Measurements from ENCODE around the gene NAA35. TPM values are rescaled to one million over a fixed set of nuclear protein-coding genes. Genes with fewer than 3 reads are reported as not detected.

NAA35 gene
- total RNA-seq, 2 donors from 2014 or later: 16.7 to 26.2 TPM

GRCh38 chr9:86064220-86064619 lies 123.3 kb downstream of the NAA35 start:
- Histone ChIP-seq H3K4me3 (no peak overlapping the region), H3K36me3 (no peaks in the 10 kb centered on the region), H3K4me1 (replicated peaks) (no peaks in the 10 kb centered on the region), H3K27ac (no peak overlapping the region), H3K27me3 (replicated peaks; ENCODE audit: insufficient read depth) (no peaks in the 10 kb centered on the region), H3K9me3 (no peaks in the 10 kb centered on the region)
- DNase-seq (ENCODE audit: low spot score): no peak
- WGBS: 76% methylated on average over 2 of the region's 2 CpGs
- intact Hi-C loops (cut with DNase I): no loop called here
- no peak for TF ChIP-seq POLR2A (IDR thresholded peaks at IDR 0.05)
- TF ChIP-seq, protein P1, sequence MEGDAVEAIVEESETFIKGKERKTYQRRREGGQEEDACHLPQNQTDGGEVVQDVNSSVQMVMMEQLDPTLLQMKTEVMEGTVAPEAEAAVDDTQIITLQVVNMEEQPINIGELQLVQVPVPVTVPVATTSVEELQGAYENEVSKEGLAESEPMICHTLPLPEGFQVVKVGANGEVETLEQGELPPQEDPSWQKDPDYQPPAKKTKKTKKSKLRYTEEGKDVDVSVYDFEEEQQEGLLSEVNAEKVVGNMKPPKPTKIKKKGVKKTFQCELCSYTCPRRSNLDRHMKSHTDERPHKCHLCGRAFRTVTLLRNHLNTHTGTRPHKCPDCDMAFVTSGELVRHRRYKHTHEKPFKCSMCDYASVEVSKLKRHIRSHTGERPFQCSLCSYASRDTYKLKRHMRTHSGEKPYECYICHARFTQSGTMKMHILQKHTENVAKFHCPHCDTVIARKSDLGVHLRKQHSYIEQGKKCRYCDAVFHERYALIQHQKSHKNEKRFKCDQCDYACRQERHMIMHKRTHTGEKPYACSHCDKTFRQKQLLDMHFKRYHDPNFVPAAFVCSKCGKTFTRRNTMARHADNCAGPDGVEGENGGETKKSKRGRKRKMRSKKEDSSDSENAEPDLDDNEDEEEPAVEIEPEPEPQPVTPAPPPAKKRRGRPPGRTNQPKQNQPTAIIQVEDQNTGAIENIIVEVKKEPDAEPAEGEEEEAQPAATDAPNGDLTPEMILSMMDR (IDR thresholded peaks at IDR 0.05): no peak
- TF ChIP-seq POLR2AphosphoS5 (IDR thresholded peaks at IDR 0.05): no peak

- 78% methylated on average over 7 of the region's 7 CpGs for WGBS
Measured at GRCh38 chr9:86069206-86069869, 128.4 kb downstream of the NAA35 start.

More at GRCh38 chr9:86069206-86069869, 128.4 kb downstream of the NAA35 start:
- Histone ChIP-seq H3K9me3 (no peaks in the 10 kb centered on the region), H3K27me3 (replicated peaks; ENCODE audit: insufficient read depth) (no peaks in the 10 kb centered on the region), H3K27ac (no peak overlapping the region), H3K36me3 (no peaks in the 10 kb centered on the region), H3K4me3 (no peak overlapping the region), H3K4me1 (replicated peaks) (no peaks in the 10 kb centered on the region)
- DNase-seq (ENCODE audit: low spot score): no peak
- intact Hi-C loops (cut with DNase I): no loop called here
- no peak for TF ChIP-seq POLR2AphosphoS5 (IDR thresholded peaks at IDR 0.05)
- TF ChIP-seq, protein P1 (IDR thresholded peaks at IDR 0.05): no peak
- no peak for TF ChIP-seq POLR2A (IDR thresholded peaks at IDR 0.05)

Other genes starting within 250 kb of the NAA35 start
- 10 to 100 TPM in 1 of 2 donors, 1 to 10 TPM in 1; 10.0 to 10.5 TPM for gene AGTPBP1, start 199.2 kb upstream of the NAA35 start, total RNA-seq
- 100 to 1,000 TPM in 1 of 2 donors, 10 to 100 TPM in 1; 53.4 to 162 TPM for gene GOLM1, start 158.4 kb downstream of the NAA35 start, total RNA-seq